CD4-positive, alpha-beta T cell treated with Interleukin-17A for 1 hour (primary cell): Measurements from ENCODE around the gene TMEM170B.
A peak's percentile ranks its signal among the peaks of the same experiment; 100 is the strongest.
"Not testable (repeated sequence)": the region's sequence is repeated elsewhere in the genome, so short reads cannot be mapped to it uniquely, and the experiment has no call there.

Experiments used
- DNase-seq: peaks from one replicate; pipeline ENCODE4 v3.0.0-alpha.2; 2020

The TMEM170B gene

DNA sequence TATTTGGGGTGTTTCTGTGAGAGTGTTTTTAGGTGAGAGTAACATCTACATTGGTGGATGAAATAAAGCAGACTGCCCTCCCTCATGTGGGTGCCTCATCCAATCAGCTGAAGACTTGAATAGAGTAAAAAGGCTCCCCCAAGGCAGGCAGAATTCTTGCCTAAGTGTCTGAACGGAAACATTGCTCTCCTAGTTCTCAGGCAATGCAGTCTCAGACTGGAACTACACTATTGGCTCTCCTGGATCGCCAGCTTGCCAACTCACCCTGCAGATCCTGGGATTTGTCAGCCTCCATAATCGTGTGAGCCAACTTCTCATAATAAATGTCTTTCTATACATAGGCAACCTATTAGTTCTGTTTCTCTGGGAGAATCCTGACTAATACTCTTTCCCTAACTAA lies 5.5 kb upstream of the TMEM170B start:
- DNase-seq: no peak

DNA sequence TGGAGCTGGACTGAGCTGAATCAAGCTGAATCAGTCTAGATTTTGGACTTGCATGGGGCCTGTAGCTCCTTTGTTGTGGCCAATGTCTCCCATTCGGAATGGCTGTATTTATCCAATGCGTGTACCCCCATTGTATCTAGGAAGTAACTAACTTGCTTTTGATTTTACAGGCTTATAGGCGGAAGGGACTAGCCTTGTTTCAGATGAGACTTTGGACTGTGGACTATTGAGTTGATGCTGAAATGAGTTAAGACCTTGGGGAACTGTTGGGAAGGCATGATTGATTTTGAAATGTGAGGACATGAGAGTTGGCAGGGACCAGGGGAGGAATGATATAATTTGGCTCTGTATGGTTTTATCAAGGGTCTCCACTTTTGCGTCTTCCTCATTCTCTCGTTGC lies 3.0 kb upstream of the TMEM170B start:
- DNase-seq: no peak

DNA sequence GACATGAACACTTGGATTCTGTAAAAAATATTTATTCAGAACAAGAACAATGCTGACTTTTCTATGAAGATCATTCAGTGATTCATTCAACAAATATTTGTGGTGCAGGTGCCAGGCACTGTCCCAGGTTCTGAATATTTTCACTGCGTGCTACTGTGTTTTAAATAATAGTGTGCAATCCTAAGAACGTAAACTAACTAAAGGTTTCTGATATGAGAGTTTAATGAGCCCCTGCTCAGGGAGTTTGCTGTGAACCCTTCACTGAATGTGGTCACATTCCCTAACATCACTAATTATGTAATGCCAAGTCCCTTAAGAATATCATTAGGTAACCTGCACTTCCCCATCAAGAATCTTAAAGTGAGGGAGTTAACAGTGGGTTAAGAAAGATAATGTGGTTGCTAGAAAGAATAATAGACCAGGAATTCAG lies 1.7 kb upstream of the TMEM170B start:
- DNase-seq: no peak

GRCh38 chr6:11536795-11537194 lies 754 bp upstream of the TMEM170B start:
- no peak for DNase-seq

GRCh38 chr6:11538052-11538818 lies 686 bp downstream of the TMEM170B start:
- peak; percentile 16 for DNase-seq

GRCh38 chr6:11538819-11539468 lies 1.4 kb downstream of the TMEM170B start:
- DNase-seq: no peak

DNA sequence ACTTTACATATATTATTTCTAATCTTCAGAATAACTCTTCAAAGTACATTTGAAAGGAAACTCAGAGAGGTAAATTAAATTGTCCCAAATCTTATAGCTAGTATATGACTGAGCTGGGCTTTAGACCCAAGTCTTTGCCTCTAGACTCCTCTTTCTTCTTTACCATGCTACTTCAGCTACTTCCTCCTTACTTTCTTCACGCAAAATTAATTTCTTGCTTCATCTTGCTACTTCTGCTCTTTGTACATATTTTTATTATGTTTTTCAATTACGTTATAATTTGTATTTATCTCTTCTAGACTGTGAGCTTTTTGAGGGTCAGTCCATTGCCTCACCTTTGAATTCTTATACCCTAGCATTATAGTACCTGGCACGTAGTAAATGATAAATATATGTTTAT lies 5.3 kb downstream of the TMEM170B start:
- DNase-seq: no peak

DNA sequence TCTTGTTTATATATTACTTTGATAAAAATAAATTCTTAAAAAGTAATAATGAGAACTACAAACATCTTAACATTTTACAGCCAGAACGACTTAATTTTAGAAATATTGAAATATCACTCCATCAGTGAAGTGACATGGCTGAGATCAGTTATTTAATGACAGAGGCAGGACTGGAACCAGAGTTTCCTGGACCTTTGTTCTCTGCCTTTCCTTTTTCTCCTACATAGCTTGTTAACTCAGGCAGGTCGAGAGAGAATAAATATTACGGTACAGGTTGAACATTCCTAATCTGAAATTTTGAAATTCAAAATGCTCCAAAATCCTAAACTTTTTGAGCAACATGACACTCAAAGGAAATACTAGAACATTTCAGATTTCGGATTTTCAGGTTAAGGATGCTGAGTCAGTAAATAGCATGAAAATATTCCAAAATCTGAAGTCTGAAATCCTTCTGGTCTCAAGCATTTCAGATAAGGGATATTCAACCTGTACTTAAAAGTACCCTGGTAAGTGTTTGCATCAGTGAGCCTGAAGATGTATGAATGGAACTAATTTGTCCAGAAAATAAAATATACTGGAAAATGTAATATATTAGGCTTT lies 6.5 kb downstream of the TMEM170B start:
- DNase-seq: no peak

GRCh38 chr6:11547846-11548245 lies 10.3 kb downstream of the TMEM170B start:
- DNase-seq: not testable (repeated sequence)

DNA sequence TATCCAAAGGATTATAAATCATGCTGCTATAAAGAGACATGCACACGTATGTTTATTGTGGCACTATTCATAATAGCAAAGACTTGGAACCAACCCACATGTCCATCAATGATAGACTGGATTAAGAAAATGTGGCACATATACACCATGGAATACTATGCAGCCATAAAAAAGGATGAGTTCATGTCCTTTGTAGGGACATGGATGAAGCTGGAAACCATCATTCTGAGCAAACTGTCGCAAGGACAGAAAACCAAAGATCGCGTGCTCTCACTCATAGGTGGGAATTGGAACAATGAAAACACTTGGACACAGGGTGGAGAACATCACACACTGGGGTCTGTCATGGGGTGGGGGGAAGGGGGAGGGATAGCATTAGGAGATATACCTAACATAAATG lies 11.0 kb downstream of the TMEM170B start:
- not testable (repeated sequence) for DNase-seq

- no peak for DNase-seq
Measured at GRCh38 chr6:11551053-11551452, 13.5 kb downstream of the TMEM170B start.

GRCh38 chr6:11552442-11552841 lies 14.9 kb downstream of the TMEM170B start:
- DNase-seq: no peak

DNA sequence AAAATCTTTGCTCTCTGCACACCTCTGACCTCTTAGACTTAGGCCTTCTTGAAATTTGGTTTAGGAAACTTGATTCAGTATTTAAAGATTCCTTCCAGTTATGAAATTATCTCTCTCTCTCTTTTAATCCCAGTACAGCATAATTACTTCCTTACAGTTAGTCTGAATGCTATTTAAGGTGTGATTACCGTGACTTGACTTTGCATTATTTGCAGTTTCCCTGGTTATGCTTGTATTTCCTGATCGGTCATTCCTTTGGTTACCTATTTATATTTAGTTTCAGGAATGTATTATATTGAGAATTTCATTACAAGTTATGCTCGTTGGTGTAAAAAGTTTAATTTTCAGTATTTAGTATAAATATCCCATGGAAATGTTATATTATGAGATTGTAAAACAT lies 16.3 kb downstream of the TMEM170B start:
- no peak for DNase-seq

DNA sequence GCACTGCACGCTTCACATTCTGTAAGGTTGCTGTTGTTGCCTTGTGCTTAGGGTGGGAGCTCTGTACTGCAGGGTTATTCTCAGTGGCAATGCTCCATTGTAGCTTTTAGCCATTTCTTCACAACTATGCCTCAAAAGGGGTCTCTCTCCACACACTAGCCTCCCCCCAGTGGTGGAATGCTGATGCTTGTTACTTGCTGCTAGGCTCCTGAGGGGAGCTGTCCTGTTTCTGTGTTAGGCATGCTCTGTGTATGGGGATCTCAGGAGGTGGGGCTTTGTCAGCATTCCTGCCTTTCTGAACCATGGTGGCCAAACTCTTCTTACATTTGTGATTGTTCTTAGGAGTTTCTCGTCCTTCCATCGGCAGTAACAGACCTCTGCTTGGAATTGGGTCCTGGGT lies 18.8 kb downstream of the TMEM170B start:
- no peak for DNase-seq

DNA sequence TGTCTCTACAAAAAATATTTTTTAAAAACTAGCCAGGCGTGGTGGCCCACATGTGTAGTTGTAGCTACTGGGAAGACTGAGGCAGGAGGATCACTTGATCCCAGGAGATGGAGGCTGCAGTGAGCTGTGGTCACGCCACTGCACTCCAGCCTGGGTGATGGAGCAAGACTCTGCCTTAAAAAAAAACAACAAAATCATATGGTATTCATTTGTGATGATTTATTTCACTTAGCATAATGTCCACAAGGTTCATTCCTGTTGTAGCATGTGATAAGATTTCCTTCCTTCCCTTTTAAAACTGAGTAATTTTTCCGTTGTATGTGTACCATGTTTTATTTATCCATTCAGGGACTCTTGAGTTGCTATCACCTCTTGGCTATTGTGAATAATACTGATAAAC lies 26.2 kb downstream of the TMEM170B start:
- no peak for DNase-seq

GRCh38 chr6:11566609-11567008 lies 29.1 kb downstream of the TMEM170B start:
- no peak for DNase-seq

DNA sequence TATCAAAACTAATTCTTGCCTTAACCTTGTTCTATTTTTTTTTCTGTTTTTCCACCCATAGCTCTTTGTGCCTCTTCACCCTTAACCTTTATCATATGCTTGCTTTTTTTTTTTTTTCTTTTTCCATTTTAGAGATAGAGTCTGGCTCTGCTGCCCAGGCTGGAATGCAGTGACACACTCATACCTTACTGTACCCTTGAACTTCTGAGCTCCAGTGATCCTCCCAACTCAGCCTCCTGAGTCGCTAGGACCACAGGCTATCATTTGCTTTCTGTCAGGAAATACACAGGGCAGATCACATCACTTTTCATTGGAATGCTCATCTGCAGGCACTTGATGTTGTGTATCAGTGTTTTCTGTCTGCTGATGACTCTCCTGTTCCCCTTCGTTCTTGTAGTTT lies 33.5 kb downstream of the TMEM170B start:
- DNase-seq: no peak

GRCh38 chr6:11575408-11576033 lies 38.0 kb downstream of the TMEM170B start:
- DNase-seq: peak; percentile 66

GRCh38 chr6:11580686-11581405 lies 43.3 kb downstream of the TMEM170B start:
- DNase-seq: no peak

- no peak for DNase-seq
Measured at GRCh38 chr6:11584244-11584643, 46.7 kb downstream of the TMEM170B start.

DNA sequence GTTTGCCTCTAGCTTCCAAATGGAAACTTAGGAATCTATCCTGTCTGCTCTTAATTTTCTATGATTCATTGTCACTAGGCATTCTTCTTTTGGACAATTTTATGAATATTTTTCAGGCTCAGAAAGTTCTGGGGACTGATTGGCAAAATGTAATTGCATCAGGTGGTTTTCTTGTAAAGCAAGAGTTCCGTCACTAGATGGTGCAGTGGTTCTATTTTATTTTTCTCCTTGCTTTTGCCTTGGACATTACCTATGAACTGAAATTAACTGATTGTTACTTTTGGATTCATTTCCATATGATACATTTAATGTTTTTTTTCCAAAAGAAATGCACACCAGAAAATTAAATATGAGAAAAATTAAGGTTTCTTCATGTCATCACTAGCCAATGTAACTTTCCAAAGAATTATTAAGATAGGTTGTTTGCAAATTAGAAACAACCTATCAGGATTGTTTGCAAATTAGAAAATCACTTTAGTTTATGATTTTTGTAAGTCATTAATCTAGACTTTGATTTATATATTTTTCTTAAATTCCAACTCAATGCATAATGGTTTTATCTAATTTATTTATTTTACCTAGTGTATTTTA lies 48.0 kb downstream of the TMEM170B start:
- DNase-seq: peak; percentile 9

GRCh38 chr6:11586117-11586516 lies 48.6 kb downstream of the TMEM170B start:
- DNase-seq: no peak

DNA sequence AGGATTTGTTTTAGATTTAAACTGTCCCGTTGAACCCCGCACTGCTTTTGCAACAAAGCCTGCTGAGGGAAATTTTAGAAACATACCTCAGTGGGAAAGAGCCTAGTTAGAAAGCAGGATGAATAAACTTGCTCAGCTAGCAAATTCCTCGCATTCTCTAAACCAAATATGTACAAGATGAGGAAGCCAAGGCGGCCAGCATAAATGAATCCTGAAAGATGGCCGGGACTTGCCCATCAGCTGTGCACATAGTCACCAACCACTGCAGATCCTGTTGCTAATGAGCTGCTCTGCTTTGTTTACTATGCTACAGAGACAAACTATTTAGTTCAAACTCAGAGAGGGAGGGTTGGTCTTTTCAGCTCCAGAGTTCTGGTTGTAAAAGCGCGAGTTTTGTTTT lies 49.0 kb downstream of the TMEM170B start:
- no peak for DNase-seq
